ENCODE results near the gene RFC3.

Gene RFC3

GRCh38 chr13:33882804-33883203 is 64.9 kb downstream of the RFC3 start:
- Histone ChIP-seq H3K27me3 (ENCODE audit: insufficient read depth, low read length, poor library complexity, severe bottlenecking) (no peaks in the 10 kb centered on the region), H3K36me3 (ENCODE audit: insufficient read depth, low read length) (no peaks in the 10 kb centered on the region), H3K4me2 (ENCODE audit: low read depth, low read length, poor library complexity, severe bottlenecking) (no peak overlapping the region), H3K79me2 (ENCODE audit: insufficient read depth, low read length) (no peaks in the 10 kb centered on the region), H3K4me3 (ENCODE audit: low read length, poor library complexity, severe bottlenecking) (no peak overlapping the region), H3F3A (ENCODE audit: low read depth) (no peaks in the 10 kb centered on the region), H3K9ac (ENCODE audit: low read depth, low read length, poor library complexity, severe bottlenecking) (no peak overlapping the region), H3K9me2 (replicated peaks; ENCODE audit: low read depth, low read length) (no peaks in the 10 kb centered on the region), H2AFZ (ENCODE audit: low read length) (no peak overlapping the region), H4K20me1 (ENCODE audit: insufficient read depth, low read length, poor library complexity, severe bottlenecking) (no peaks in the 10 kb centered on the region), H3K4me1 (ENCODE audit: insufficient read depth, low read length, poor library complexity, severe bottlenecking) (no peaks in the 10 kb centered on the region), H3K9me3 (ENCODE audit: insufficient read depth, low read depth, low read length) (no peaks in the 10 kb centered on the region)
- TF ChIP-seq CTCF (conservative IDR thresholded peaks at IDR 0.05; ENCODE audit: low read length) (no peak), EZH2phosphoT487 (IDR thresholded peaks at IDR 0.05; ENCODE audit: borderline replicate concordance) (no peak)

GRCh38 chr13:33884531-33885220 is 66.7 kb downstream of the RFC3 start:
- Histone ChIP-seq H3K79me2 (ENCODE audit: insufficient read depth, low read length) (no peaks in the 10 kb centered on the region), H3K4me2 (ENCODE audit: low read depth, low read length, poor library complexity, severe bottlenecking) (no peak overlapping the region), H3K9me2 (replicated peaks; ENCODE audit: low read depth, low read length) (no peaks in the 10 kb centered on the region), H3K9me3 (ENCODE audit: insufficient read depth, low read depth, low read length) (no peaks in the 10 kb centered on the region), H4K20me1 (ENCODE audit: insufficient read depth, low read length, poor library complexity, severe bottlenecking) (no peaks in the 10 kb centered on the region), H3F3A (ENCODE audit: low read depth) (no peaks in the 10 kb centered on the region), H2AFZ (ENCODE audit: low read length) (no peak overlapping the region), H3K9ac (ENCODE audit: low read depth, low read length, poor library complexity, severe bottlenecking) (no peak overlapping the region), H3K4me3 (ENCODE audit: low read length, poor library complexity, severe bottlenecking) (no peak overlapping the region), H3K27me3 (ENCODE audit: insufficient read depth, low read length, poor library complexity, severe bottlenecking) (no peaks in the 10 kb centered on the region), H3K36me3 (ENCODE audit: insufficient read depth, low read length) (no peaks in the 10 kb centered on the region), H3K4me1 (ENCODE audit: insufficient read depth, low read length, poor library complexity, severe bottlenecking) (no peaks in the 10 kb centered on the region)
- TF ChIP-seq CTCF (conservative IDR thresholded peaks at IDR 0.05; ENCODE audit: low read length) (no peak), EZH2phosphoT487 (IDR thresholded peaks at IDR 0.05; ENCODE audit: borderline replicate concordance) (no peak)

Data from Loucy (cell line).